ENCODE results near the gene CCNY. TPM values are rescaled to one million over a fixed set of nuclear protein-coding genes. Genes with fewer than 3 reads are reported as not detected.

CCNY gene
- total RNA-seq, 6 experiments from 2014 or later = 22.4 to 49.2 (median 41.4) TPM

DNA sequence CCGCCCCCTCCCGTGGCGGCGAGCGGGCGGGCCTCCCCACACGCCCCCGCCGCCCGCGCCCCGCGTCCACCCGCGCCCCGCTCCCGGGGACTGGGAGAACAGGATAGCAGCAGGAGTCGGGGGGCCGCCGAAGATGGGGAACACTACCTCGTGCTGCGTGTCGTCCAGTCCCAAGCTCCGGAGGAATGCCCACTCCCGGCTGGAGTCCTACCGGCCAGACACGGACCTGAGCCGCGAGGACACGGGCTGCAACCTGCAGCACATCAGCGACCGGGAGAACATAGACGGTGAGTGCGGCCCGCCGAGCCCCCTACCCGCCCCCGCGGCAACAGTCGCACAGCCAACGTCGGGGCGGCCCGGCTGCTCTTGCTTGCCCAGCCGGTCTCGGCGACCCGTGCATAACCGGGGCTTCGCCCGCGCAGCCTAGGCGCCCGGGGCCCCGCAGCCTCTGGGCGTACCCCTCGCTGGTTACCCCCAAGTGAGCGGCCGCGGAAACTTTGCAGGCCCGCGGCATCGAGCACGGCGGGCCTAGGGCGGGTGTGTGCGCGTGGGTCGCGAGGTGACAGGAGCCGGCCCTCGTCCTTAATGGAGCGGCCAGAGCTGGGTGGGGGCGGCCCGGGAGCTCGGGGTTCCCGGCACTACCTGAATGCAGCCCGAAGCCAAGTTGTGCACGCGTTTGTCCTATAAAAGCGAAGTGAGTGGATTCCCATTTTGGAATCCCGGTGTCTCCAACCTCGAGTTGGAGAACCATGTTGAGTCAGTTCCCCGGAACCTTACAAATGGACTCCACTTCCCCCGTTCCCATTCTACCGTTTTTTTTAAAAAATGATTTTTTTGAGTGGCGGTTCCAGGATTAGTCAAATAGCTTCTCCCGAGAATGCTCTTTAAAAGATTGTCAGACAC, 863 bp downstream of the CCNY start:
- TF ChIP-seq POLR2A (IDR thresholded peaks at IDR 0.05) = no peak
- TF ChIP-seq, protein P1, sequence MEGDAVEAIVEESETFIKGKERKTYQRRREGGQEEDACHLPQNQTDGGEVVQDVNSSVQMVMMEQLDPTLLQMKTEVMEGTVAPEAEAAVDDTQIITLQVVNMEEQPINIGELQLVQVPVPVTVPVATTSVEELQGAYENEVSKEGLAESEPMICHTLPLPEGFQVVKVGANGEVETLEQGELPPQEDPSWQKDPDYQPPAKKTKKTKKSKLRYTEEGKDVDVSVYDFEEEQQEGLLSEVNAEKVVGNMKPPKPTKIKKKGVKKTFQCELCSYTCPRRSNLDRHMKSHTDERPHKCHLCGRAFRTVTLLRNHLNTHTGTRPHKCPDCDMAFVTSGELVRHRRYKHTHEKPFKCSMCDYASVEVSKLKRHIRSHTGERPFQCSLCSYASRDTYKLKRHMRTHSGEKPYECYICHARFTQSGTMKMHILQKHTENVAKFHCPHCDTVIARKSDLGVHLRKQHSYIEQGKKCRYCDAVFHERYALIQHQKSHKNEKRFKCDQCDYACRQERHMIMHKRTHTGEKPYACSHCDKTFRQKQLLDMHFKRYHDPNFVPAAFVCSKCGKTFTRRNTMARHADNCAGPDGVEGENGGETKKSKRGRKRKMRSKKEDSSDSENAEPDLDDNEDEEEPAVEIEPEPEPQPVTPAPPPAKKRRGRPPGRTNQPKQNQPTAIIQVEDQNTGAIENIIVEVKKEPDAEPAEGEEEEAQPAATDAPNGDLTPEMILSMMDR (IDR thresholded peaks at IDR 0.05) = no peak
- H3K4me1 ChIP-seq = peaks cover 0 to 38% (median 16%) of the 10 kb centered on the region in 4 donors
- ATAC-seq (peak; percentile 20 to 48 (median 40)), DNase-seq (peak; percentile 57 to 69 (median 57))
- no peaks in the 10 kb centered on the region for H3K27me3 ChIP-seq
- peak overlapping the region; percentile 75 to 93 (median 83) for H3K4me3 ChIP-seq
- intact Hi-C loops (cut with DNase I) = loop anchor here in 1 of 2 donors (10.0 kb wide), 1 partner anchor 228 kb away; no protein-coding TSS in a partner anchor
- H3K36me3 ChIP-seq = no peaks in the 10 kb centered on the region
- peak overlapping the region; percentile 23 to 48 (median 29) for H3K27ac ChIP-seq
- WGBS (ENCODE audit: insufficient coverage, low coverage, low lambda C conversion rate, missing lambda C conversion rate) = under 1% methylated on average over 18 of the region's 88 CpGs
- no peaks in the 10 kb centered on the region for H3K9me3 ChIP-seq

- intact Hi-C loops (cut with DNase I) = loop anchor here in 1 of 2 donors (10.0 kb wide), 1 partner anchor 225 kb away; no protein-coding TSS in a partner anchor
- H3K9me3 ChIP-seq = no peaks in the 10 kb centered on the region
- no peaks in the 10 kb centered on the region for H3K27me3 ChIP-seq
- 72% methylated on average over 2 of the region's 2 CpGs for WGBS (ENCODE audit: insufficient coverage, low coverage, low lambda C conversion rate, missing lambda C conversion rate)
- H3K36me3 ChIP-seq = no peaks in the 10 kb centered on the region
- ATAC-seq (no peak), DNase-seq (no peak)
- H3K27ac ChIP-seq = no peak overlapping the region
- H3K4me3 ChIP-seq = no peak overlapping the region
- peaks cover 0 to 21% (median 10%) of the 10 kb centered on the region in 4 donors for H3K4me1 ChIP-seq
- TF ChIP-seq, protein P1 (IDR thresholded peaks at IDR 0.05) = no peak
- TF ChIP-seq POLR2A (IDR thresholded peaks at IDR 0.05) = no peak
Observed at GRCh38 chr10:35339942-35340341, 3.6 kb downstream of the CCNY start.

DNA sequence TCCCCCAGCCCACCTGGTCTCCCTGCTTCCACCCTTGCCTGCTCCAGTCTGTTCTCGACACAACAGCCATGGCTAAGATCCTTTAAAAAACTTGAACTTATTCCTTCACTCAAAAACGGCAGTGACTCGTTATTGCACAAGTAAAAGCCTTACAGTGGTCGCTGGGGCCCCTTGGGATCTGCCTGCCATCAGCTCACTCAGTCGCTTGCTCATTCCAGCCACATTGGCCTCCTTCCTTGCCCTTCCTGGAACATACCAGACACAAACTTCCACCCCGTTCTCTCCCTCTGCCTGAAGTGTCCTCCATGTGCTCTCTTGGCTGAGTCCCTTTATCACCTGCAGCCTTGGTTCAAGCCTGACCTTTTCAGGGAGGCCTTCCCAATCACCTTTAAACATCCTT, 4.7 kb downstream of the CCNY start:
- Histone ChIP-seq H3K4me3 (no peak overlapping the region), H3K9me3 (no peaks in the 10 kb centered on the region), H3K36me3 (no peaks in the 10 kb centered on the region), H3K4me1 (peaks cover 0 to 21% (median 7%) of the 10 kb centered on the region in 4 donors), H3K27ac (no peak overlapping the region), H3K27me3 (no peaks in the 10 kb centered on the region)
- no peak for DNase-seq
- TF ChIP-seq POLR2A (IDR thresholded peaks at IDR 0.05) = no peak
- TF ChIP-seq, protein P1 (IDR thresholded peaks at IDR 0.05) = no peak
- no peak for ATAC-seq
- intact Hi-C loops (cut with DNase I) = no loop called here
- 40% methylated on average over 3 of the region's 6 CpGs for WGBS (ENCODE audit: insufficient coverage, low coverage, low lambda C conversion rate, missing lambda C conversion rate)

- intact Hi-C loops (cut with DNase I) = no loop called here
- ATAC-seq (no peak), DNase-seq (no peak)
- 46% methylated on average over 4 of the region's 4 CpGs for WGBS (ENCODE audit: insufficient coverage, low coverage, low lambda C conversion rate, missing lambda C conversion rate)
- Histone ChIP-seq H3K27me3 (no peaks in the 10 kb centered on the region), H3K9me3 (no peaks in the 10 kb centered on the region), H3K36me3 (no peaks in the 10 kb centered on the region), H3K4me3 (no peak overlapping the region), H3K4me1 (peaks cover 0 to 26% (median 9%) of the 10 kb centered on the region in 4 donors), H3K27ac (no peak overlapping the region)
- TF ChIP-seq, protein P1 (IDR thresholded peaks at IDR 0.05) = no peak
- TF ChIP-seq POLR2A (IDR thresholded peaks at IDR 0.05) = no peak
Observed at GRCh38 chr10:35341521-35341920, 5.2 kb downstream of the CCNY start.
